COLO829 (cell line): ENCODE data around the gene PDGFA.

Experiments
- DNase-seq: peaks from one replicate; pipeline ENCODE4 v3.0.0; 2012; ENCODE audit warnings: low spot score

The PDGFA gene

GRCh38 chr7:516606-517456, 2.8 kb downstream of the PDGFA start:
- no peak for DNase-seq

- DNase-seq, result no peak
Observed at GRCh38 chr7:516216-516605, 3.4 kb downstream of the PDGFA start.

- no peak for DNase-seq
Observed at GRCh38 chr7:515628-516027, 4.0 kb downstream of the PDGFA start.

GRCh38 chr7:514651-515598, 4.7 kb downstream of the PDGFA start:
- no peak for DNase-seq

GRCh38 chr7:514242-514641, 5.4 kb downstream of the PDGFA start:
- DNase-seq, result no peak

- DNase-seq, result no peak
Observed at GRCh38 chr7:513521-514166, 6.0 kb downstream of the PDGFA start.

- DNase-seq, result no peak
Observed at GRCh38 chr7:512541-513311, 6.9 kb downstream of the PDGFA start.

- DNase-seq, result no peak
Observed at GRCh38 chr7:512146-512510, 7.5 kb downstream of the PDGFA start.

GRCh38 chr7:511476-512145, 8.0 kb downstream of the PDGFA start:
- DNase-seq, result no peak

- no peak for DNase-seq
Observed at GRCh38 chr7:510782-511281, 8.8 kb downstream of the PDGFA start.

GRCh38 chr7:510131-510481, 9.5 kb downstream of the PDGFA start:
- no peak for DNase-seq

- DNase-seq, result no peak
Observed at GRCh38 chr7:509426-510130, 10.1 kb downstream of the PDGFA start.

- no peak for DNase-seq
Observed at GRCh38 chr7:508461-509170, 11.0 kb downstream of the PDGFA start.

GRCh38 chr7:507623-508300, 11.9 kb downstream of the PDGFA start:
- no peak for DNase-seq

GRCh38 chr7:506921-507622, 12.6 kb downstream of the PDGFA start:
- DNase-seq, result no peak

GRCh38 chr7:506391-506831, 13.2 kb downstream of the PDGFA start:
- no peak for DNase-seq

GRCh38 chr7:505171-505570, 14.5 kb downstream of the PDGFA start:
- no peak for DNase-seq
